Measurements from ENCODE around the gene ATP2A1.

Gene ATP2A1

DNA sequence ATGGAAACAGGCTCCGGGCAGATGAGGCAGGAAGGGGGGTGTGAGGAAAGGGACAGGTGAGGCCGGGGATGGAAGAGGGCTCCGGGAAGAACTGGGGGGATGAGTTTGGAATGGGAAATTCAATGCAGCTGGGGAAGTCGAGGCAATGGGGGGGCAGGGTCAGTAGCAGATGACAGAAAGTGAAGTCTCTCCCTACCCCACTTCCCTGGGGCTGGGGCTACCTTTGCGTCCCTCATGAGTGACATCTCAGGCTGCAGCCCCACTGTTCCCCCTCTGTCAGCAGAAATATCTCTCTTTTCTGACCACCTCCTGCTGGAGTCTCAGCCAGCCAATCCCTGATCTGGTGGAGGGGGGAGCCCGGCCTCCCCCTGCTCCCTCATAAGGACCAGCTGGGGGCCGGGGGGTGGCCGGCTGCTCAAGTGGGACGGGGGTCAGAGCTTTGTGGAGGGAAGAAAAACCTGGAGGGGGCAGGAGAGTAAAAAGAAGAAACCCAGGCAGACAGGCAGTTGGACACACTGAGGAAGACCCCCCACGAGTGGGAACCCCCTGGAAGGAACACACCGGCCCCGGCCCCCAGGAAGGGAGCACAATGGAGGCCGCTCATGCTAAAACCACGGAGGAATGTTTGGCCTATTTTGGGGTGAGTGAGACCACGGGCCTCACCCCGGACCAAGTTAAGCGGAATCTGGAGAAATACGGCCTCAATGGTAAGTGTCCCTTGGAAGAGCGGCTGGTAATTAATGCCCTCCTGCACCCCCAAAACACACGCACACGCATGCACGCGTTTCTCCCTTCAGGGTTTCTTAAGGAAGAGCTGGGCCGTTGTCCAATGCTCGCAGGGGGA lies at the start of gene ATP2A1:
ATP2A1 (plus strand) TSS at position 406 of the 844 bp plus-strand sequence; CDS start at position 590, 184 bp downstream.
- H3K4me3 ChIP-seq (ENCODE audit: low read length) = peak within 1 kb of the TSS; percentile 67

DNA sequence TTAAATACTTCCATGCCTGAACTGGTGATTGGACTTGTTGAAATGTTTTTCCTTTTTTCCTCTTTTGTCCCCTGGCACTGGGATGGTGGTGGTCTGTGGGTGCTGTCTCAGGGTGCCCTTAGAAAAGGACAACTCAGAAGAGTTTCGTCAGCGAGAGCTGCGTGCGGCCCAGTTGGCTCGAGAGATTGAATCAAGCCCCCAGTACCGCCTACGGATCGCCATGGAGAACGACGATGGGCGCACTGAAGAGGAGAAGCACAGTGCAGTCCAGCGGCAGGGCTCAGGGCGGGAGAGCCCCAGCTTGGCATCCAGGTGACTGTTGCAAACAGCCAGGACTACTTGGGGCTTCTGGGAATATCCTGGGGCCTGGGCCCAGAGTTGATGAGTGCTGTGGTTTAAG lies 48.5 kb upstream of the ATP2A1 start:
- peaks cover 94% of the 10 kb centered on the region for H3K36me3 ChIP-seq (ENCODE audit: insufficient read depth, low read length)
- H3K9me3 ChIP-seq (ENCODE audit: low read length) = no peaks in the 10 kb centered on the region
- H3K27me3 ChIP-seq (ENCODE audit: insufficient read depth, low read length) = no peaks in the 10 kb centered on the region
- no peak overlapping the region for H2AFZ ChIP-seq (ENCODE audit: low read depth, low read length)
- peaks cover 13% of the 10 kb centered on the region for H3K4me1 ChIP-seq (ENCODE audit: insufficient read depth, low read length)
- H3K4me3 ChIP-seq (ENCODE audit: low read length) = no peak overlapping the region

More for the DNA sequence above, at the start of gene ATP2A1:
- peaks cover 36% of the 10 kb centered on the region for H3K4me1 ChIP-seq (ENCODE audit: insufficient read depth, low read length)
- H3K9me3 ChIP-seq (ENCODE audit: low read length) = no peaks in the 10 kb centered on the region
- H2AFZ ChIP-seq (ENCODE audit: low read depth, low read length) = no peak within 1 kb of the TSS
- H3K36me3 ChIP-seq (ENCODE audit: insufficient read depth, low read length) = peaks cover 9% of the 10 kb centered on the region
- H3K27me3 ChIP-seq (ENCODE audit: insufficient read depth, low read length) = no peaks in the 10 kb centered on the region

- Histone ChIP-seq H3K36me3 (ENCODE audit: insufficient read depth, low read length) (peaks cover 96% of the 10 kb centered on the region), H3K9me3 (ENCODE audit: low read length) (no peaks in the 10 kb centered on the region), H3K27me3 (ENCODE audit: insufficient read depth, low read length) (no peaks in the 10 kb centered on the region), H3K4me1 (ENCODE audit: insufficient read depth, low read length) (peaks cover 6% of the 10 kb centered on the region), H3K4me3 (ENCODE audit: low read length) (no peak overlapping the region), H2AFZ (ENCODE audit: low read depth, low read length) (no peak overlapping the region)
Observed at GRCh38 chr16:28830531-28830930, 47.8 kb upstream of the ATP2A1 start.

GRCh38 chr16:28834349-28834748 lies 43.9 kb upstream of the ATP2A1 start:
- H3K4me1 ChIP-seq (ENCODE audit: insufficient read depth, low read length) = no peaks in the 10 kb centered on the region
- no peak overlapping the region for H2AFZ ChIP-seq (ENCODE audit: low read depth, low read length)
- no peaks in the 10 kb centered on the region for H3K9me3 ChIP-seq (ENCODE audit: low read length)
- no peak overlapping the region for H3K4me3 ChIP-seq (ENCODE audit: low read length)
- peaks cover 90% of the 10 kb centered on the region for H3K36me3 ChIP-seq (ENCODE audit: insufficient read depth, low read length)
- no peaks in the 10 kb centered on the region for H3K27me3 ChIP-seq (ENCODE audit: insufficient read depth, low read length)

GRCh38 chr16:28834873-28835863 lies 43.1 kb upstream of the ATP2A1 start:
- H3K9me3 ChIP-seq (ENCODE audit: low read length) = no peaks in the 10 kb centered on the region
- H2AFZ ChIP-seq (ENCODE audit: low read depth, low read length) = no peak overlapping the region
- H3K36me3 ChIP-seq (ENCODE audit: insufficient read depth, low read length) = peaks cover 82% of the 10 kb centered on the region

DNA sequence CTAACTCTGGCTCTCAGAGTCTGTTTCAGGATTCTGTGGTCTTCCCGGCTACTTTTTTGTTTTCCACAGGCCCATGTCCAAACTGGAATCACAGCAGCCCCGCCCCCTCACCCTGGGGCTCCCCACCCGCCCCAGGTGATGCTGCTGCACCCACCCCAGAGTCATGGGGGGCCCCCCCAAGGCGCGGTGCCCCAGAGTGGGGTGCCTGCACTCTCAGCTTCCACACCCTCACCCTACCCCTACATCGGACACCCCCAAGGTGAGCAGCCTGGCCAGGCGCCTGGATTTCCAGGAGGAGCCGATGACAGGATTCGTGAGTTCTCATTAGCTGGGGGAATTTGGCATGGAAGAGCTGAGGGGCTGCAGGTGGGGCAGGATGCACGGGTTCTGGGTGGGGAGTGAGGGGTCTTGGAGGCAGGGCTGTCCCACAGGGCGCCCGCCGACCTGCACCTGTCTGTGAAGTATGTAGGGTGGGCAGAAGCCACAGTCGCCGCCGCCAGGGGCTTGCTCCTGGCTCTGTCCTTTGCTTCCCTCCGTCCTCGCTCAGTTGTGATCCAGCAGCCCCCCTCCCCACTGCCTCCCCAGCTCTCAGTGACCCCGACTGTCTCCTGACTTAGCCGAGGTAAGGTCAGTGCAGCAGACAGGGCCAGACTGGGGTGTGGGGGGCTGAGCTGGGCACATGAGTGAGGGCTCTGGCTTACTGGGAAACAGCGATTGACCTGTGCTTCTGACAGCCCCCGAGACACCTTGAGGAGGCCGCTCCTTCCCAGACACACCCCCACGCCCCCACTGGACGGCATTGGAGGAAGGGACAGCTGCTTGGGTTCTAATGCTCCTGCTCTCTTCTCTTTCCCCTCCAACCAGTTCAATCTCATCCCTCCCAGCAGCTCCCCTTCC lies 42.2 kb upstream of the ATP2A1 start:
- H3K4me1 ChIP-seq (ENCODE audit: insufficient read depth, low read length) = no peaks in the 10 kb centered on the region
- no peak overlapping the region for H2AFZ ChIP-seq (ENCODE audit: low read depth, low read length)
- no peaks in the 10 kb centered on the region for H3K9me3 ChIP-seq (ENCODE audit: low read length)
- H3K36me3 ChIP-seq (ENCODE audit: insufficient read depth, low read length) = peaks cover 73% of the 10 kb centered on the region
- no peaks in the 10 kb centered on the region for H3K27me3 ChIP-seq (ENCODE audit: insufficient read depth, low read length)
- no peak overlapping the region for H3K4me3 ChIP-seq (ENCODE audit: low read length)

More at GRCh38 chr16:28834873-28835863, 43.1 kb upstream of the ATP2A1 start:
- Histone ChIP-seq H3K27me3 (ENCODE audit: insufficient read depth, low read length) (no peaks in the 10 kb centered on the region), H3K4me1 (ENCODE audit: insufficient read depth, low read length) (no peaks in the 10 kb centered on the region), H3K4me3 (ENCODE audit: low read length) (no peak overlapping the region)

- H2AFZ ChIP-seq (ENCODE audit: low read depth, low read length) = no peak overlapping the region
- no peaks in the 10 kb centered on the region for H3K4me1 ChIP-seq (ENCODE audit: insufficient read depth, low read length)
- peaks cover 67% of the 10 kb centered on the region for H3K36me3 ChIP-seq (ENCODE audit: insufficient read depth, low read length)
- no peaks in the 10 kb centered on the region for H3K27me3 ChIP-seq (ENCODE audit: insufficient read depth, low read length)
- H3K4me3 ChIP-seq (ENCODE audit: low read length) = no peak overlapping the region
- no peaks in the 10 kb centered on the region for H3K9me3 ChIP-seq (ENCODE audit: low read length)
Observed at GRCh38 chr16:28836761-28837064, 41.6 kb upstream of the ATP2A1 start.

DNA sequence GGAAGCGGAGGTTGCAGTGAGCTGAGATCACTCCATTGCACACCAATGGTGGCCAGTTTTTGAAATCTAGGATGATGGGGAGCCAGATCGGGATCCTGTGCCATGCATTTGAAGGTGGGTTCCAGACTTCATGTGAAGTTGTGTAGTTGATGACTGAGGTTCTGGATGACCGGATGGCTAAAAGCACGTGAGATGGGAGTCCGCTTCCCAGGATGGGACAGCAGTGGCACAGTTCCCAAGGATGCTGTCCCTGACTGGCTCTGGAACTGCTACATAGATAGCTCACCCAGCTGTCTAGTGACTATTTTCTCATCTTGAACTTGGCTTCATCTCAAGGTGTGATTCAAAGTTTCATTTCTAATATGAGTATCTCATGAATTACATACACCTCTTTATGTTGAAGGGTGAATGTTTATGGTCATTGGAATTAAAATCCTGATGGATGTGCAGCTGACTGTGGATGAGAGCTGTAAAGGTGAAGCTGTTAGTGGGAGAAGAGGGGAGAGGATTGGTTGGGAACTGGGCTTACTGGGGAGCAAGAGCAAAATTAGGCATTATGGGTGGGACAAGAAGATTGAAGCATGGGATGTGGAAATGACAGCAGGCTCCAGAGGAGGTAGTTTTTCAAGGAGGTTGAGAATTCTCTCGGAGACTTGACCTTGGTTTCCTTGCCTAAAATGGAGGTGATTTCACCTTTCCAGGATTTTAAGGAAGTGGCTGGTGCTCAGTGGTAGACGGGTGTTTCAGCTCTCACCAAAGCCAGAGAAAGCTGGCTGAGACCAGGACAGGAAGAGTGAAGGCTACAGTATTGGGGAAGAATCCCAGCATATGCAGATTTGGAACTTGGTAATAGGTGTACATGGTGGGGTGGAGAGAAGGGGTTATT lies 40.4 kb upstream of the ATP2A1 start:
- H3K4me1 ChIP-seq (ENCODE audit: insufficient read depth, low read length) = no peaks in the 10 kb centered on the region
- H3K4me3 ChIP-seq (ENCODE audit: low read length) = no peak overlapping the region
- H3K36me3 ChIP-seq (ENCODE audit: insufficient read depth, low read length) = peaks cover 66% of the 10 kb centered on the region
- H3K9me3 ChIP-seq (ENCODE audit: low read length) = no peaks in the 10 kb centered on the region
- H3K27me3 ChIP-seq (ENCODE audit: insufficient read depth, low read length) = no peaks in the 10 kb centered on the region
- H2AFZ ChIP-seq (ENCODE audit: low read depth, low read length) = no peak overlapping the region

DNA sequence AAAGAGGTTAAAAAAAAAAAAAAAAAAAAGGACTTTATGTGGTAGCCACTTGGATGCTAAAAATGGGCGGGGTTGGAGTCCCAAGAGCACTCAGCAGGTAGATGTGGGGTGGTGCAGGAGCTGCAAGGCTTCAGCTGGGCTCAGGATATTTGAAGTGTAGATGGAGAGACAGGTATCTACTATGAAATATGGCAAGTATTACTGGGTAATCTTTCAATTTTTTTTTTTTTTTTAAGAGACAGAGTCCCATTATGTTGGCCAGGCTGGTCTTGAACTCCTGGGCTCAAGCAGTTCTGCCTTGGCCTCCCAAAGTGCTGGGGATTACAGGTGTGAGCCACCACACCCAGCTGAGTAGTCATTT lies 39.8 kb upstream of the ATP2A1 start:
- H3K36me3 ChIP-seq (ENCODE audit: insufficient read depth, low read length) = peaks cover 66% of the 10 kb centered on the region
- H3K27me3 ChIP-seq (ENCODE audit: insufficient read depth, low read length) = no peaks in the 10 kb centered on the region
- no peaks in the 10 kb centered on the region for H3K9me3 ChIP-seq (ENCODE audit: low read length)
- no peaks in the 10 kb centered on the region for H3K4me1 ChIP-seq (ENCODE audit: insufficient read depth, low read length)
- H3K4me3 ChIP-seq (ENCODE audit: low read length) = no peak overlapping the region
- H2AFZ ChIP-seq (ENCODE audit: low read depth, low read length) = no peak overlapping the region

DNA sequence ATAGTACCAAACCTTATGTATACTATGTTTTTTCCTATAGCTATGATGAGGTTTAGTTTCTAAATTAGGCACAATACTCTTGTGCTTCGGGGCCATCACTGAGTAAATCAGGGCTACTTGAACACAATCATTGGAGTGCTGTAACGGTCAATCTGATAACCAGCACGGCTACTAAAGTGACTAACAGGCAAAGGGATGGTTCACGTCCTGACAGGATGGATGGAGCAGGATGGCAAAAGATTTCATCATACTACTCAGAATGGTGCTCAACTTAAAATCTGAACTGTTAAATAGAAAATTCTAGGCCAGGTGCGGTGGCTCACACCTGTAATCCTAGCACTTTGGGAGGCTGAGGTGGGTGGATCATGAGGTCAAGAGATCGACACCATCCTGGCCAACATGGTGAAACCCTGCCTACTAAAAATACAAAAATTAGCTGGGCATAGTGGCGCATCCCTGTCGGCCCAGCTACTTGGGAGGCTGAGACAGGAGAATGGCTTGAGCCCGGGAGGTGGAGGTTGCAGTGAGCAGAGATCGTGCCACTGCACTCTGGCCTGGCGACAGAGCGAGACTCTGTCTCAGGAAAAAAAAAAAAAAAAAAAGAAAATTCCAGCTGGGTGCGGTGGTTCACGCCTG lies 39.2 kb upstream of the ATP2A1 start:
- H3K4me1 ChIP-seq (ENCODE audit: insufficient read depth, low read length) = no peaks in the 10 kb centered on the region
- no peak overlapping the region for H3K4me3 ChIP-seq (ENCODE audit: low read length)
- peaks cover 65% of the 10 kb centered on the region for H3K36me3 ChIP-seq (ENCODE audit: insufficient read depth, low read length)

GRCh38 chr16:28839899-28840298 lies 38.4 kb upstream of the ATP2A1 start:
- no peak overlapping the region for H2AFZ ChIP-seq (ENCODE audit: low read depth, low read length)
- H3K4me1 ChIP-seq (ENCODE audit: insufficient read depth, low read length) = peaks cover under 1% of the 10 kb centered on the region
- peaks cover 64% of the 10 kb centered on the region for H3K36me3 ChIP-seq (ENCODE audit: insufficient read depth, low read length)
- H3K4me3 ChIP-seq (ENCODE audit: low read length) = no peak overlapping the region
- no peaks in the 10 kb centered on the region for H3K9me3 ChIP-seq (ENCODE audit: low read length)
- H3K27me3 ChIP-seq (ENCODE audit: insufficient read depth, low read length) = no peaks in the 10 kb centered on the region

More for the DNA sequence above, 39.2 kb upstream of the ATP2A1 start:
- no peaks in the 10 kb centered on the region for H3K27me3 ChIP-seq (ENCODE audit: insufficient read depth, low read length)
- H2AFZ ChIP-seq (ENCODE audit: low read depth, low read length) = no peak overlapping the region
- H3K9me3 ChIP-seq (ENCODE audit: low read length) = no peaks in the 10 kb centered on the region

All from neuron (in vitro differentiated cells).